GM19240 (cell line): ENCODE measurements around the gene F12.
A peak's percentile ranks its signal among the peaks of the same experiment; 100 is the strongest.

Source experiments
- DNase-seq: peaks from one replicate; pipeline ENCODE4 v3.0.0; 2011; ENCODE audit warnings: low spot score; ENCODE audit not compliant: insufficient read length

Gene F12

GRCh38 chr5:177357459-177358351 is 51.7 kb downstream of the F12 start, which contains the start of gene RGS14:
Gene RGS14, plus strand, starts transcription at chr5:177357924. Its CDS starts 101 bp downstream, at chr5:177358025.
- DNase-seq, result peak; percentile 93

GRCh38 chr5:177357146-177357458 is 52.3 kb downstream of the F12 start:
- DNase-seq, result no peak

- DNase-seq, result no peak
These were observed 52.6 kb downstream of the F12 start for GRCh38 chr5:177356746-177357145.

- DNase-seq, result no peak
These were observed 53.5 kb downstream of the F12 start for GRCh38 chr5:177355868-177356168.

- DNase-seq, result no peak
These were observed 54.0 kb downstream of the F12 start for GRCh38 chr5:177355162-177355867.

- no peak for DNase-seq
These were observed 54.7 kb downstream of the F12 start for GRCh38 chr5:177354711-177355110.

- DNase-seq, result no peak
These were observed 55.1 kb downstream of the F12 start for GRCh38 chr5:177354256-177354655.

GRCh38 chr5:177353093-177353492 is 56.3 kb downstream of the F12 start:
- no peak for DNase-seq
